ENCODE measurements around the gene NWD2.

DNA sequence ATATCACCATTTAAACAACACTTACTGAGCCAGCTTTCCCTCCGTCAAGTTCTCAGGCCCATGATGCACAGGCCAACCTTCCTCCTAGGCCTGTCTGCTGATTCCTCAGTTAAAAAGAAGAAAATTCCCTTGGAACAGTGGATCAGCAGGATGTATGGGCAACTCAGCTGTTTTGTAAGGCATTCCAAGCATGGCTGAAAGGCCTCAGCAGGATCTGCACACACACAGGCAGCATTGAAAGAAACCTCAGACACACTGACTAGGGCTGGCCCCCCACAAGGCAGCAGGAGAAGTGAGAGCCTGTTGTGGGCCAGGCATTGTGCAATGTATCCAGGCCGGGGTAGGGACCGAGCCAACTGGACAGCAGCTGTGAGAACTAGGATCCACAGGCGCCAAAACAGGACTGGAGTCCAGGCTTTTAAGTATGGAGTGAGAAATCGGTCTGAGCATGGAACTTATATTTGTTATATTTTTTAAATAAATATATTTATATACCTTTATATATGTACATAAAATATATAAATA lies 171.4 kb downstream of the NWD2 start:
- TF ChIP-seq CTCF (IDR thresholded peaks at IDR 0.05) (no peak), ZFX (IDR thresholded peaks at IDR 0.05; ENCODE audit: borderline replicate concordance) (no peak)

Measured in 22Rv1 (cell line).